B cell (primary cell): ENCODE results near the gene ASPRV1. TPM values are rescaled to one million over a fixed set of nuclear protein-coding genes. Genes with fewer than 3 reads are reported as not detected.

Source experiments
- ATAC-seq: fragments of 200-7000 bp; cut with Tn5 transposase; one replicate; pipeline ENCODE4 v1.10.0; 2021; ENCODE audit warnings: low read depth, mild to moderate bottlenecking, moderate number of reproducible peaks, moderate library complexity
- CTCF ChIA-PET: fragments of 350-600 bp; sonication (Branson Sonifier 250); formaldehyde crosslinking; loops from one replicate; lab custom pipeline; 2021; ENCODE audit warnings: antibody characterized with exemption, inconsistent platforms; lab: Charles Lee
- POLR2A ChIA-PET: fragments of 350-600 bp; sonication (Branson Sonifier 250); formaldehyde crosslinking; loops from one replicate; lab custom pipeline; 2021; ENCODE audit warnings: antibody characterized with exemption; lab: Charles Lee
- DNase-seq: peaks from one replicate; pipeline ENCODE4 v3.0.0; 2013
- H2AFZ ChIP-seq: 2 replicates; pipeline ENCODE4 v1.6.1; 2012; ENCODE audit warnings: mild to moderate bottlenecking, low read depth, low read length; ENCODE audit not compliant: insufficient read depth, poor library complexity, severe bottlenecking
- H3K27ac ChIP-seq, 2 donors: 1 replicate in 1 of 2; 2 replicates in 1 of 2; pipeline ENCODE4 v1.5.1; 2012 to 2013; ENCODE audit warnings: low read length in 2 of 2, mild to moderate bottlenecking in 2 of 2, moderate library complexity in 1 of 2
- H3K27me3 ChIP-seq, 4 experiments: fragments of 200-600 bp in 1 of 4; sonication (generic) in 1 of 4; replicated peaks in 1 of 4; 1 replicate in 2 of 4; 2 replicates in 2 of 4; pipeline versions ENCODE4 v1.6.1 to v1.7.0; 2013 to 2016; ENCODE audit warnings: low read length in 3 of 4, mild to moderate bottlenecking in 2 of 4, mixed read lengths in 1 of 4, moderate library complexity in 1 of 4; ENCODE audit not compliant: insufficient read depth in 4 of 4, control insufficient read depth in 3 of 4; ENCODE audit errors: control extremely low read depth in 1 of 4
- H3K36me3 ChIP-seq, 2 experiments: replicated peaks in 1 of 2; 1 replicate in 1 of 2; 2 replicates in 1 of 2; pipeline versions ENCODE4 v1.6.1 to v1.7.1; 2013; ENCODE audit warnings: low read length in 1 of 2; ENCODE audit not compliant: insufficient read depth in 2 of 2, control insufficient read depth in 1 of 2; ENCODE audit errors: control extremely low read depth in 1 of 2, extremely low read depth in 1 of 2
- H3K4me1 ChIP-seq, 2 donors: fragments of 200-600 bp in 1 of 2; sonication (generic) in 1 of 2; 1 replicate in 1 of 2; 2 replicates in 1 of 2; pipeline versions ENCODE4 v1.5.1 to v1.6.1; 2013 to 2017; ENCODE audit warnings: low read length in 2 of 2; ENCODE audit not compliant: control insufficient read depth in 2 of 2, insufficient read depth in 2 of 2
- H3K4me2 ChIP-seq: replicated peaks from 2 replicates; pipeline ENCODE3; 2012; ENCODE audit warnings: mild to moderate bottlenecking, low read depth, low read length; ENCODE audit not compliant: poor library complexity, severe bottlenecking
- H3K4me3 ChIP-seq, 5 experiments: fragments of 200-600 bp in 1 of 5; sonication (generic) in 1 of 5; 1 replicate in 3 of 5; 2 replicates in 2 of 5; pipeline versions ENCODE4 v1.5.1 to v1.7.0; 2011 to 2016; ENCODE audit warnings: low read length in 4 of 5, mild to moderate bottlenecking in 4 of 5, low read depth in 2 of 5, control low read depth in 1 of 5, moderate library complexity in 1 of 5; ENCODE audit not compliant: insufficient read depth in 1 of 5; ENCODE audit errors: control extremely low read depth in 1 of 5, extremely low read depth in 1 of 5
- H3K79me2 ChIP-seq: fragments of 200-600 bp; sonication (generic); one replicate; pipeline ENCODE4 v1.6.0; 2016; ENCODE audit warnings: low read length; ENCODE audit not compliant: control insufficient read depth, insufficient read depth
- H3K9ac ChIP-seq: fragments of 200-600 bp; sonication (generic); 2 replicates; pipeline ENCODE4 v1.6.1; 2017; ENCODE audit warnings: mild to moderate bottlenecking, low read length, moderate library complexity
- H3K9me3 ChIP-seq, 3 donors: one replicate each; pipeline versions ENCODE4 v1.6.1 to v1.7.1; 2013; ENCODE audit warnings: low read length in 2 of 3; ENCODE audit not compliant: control insufficient read depth in 2 of 3, insufficient read depth in 1 of 3; ENCODE audit errors: control extremely low read depth in 1 of 3
- H4K20me1 ChIP-seq: 2 replicates; pipeline ENCODE4 v1.6.0; 2012; ENCODE audit warnings: mild to moderate bottlenecking, low read length; ENCODE audit not compliant: insufficient read depth, control insufficient read depth, poor library complexity, severe bottlenecking
- H3K27ac Mint-ChIP-seq: one replicate; pipeline ENCODE4 v1.8.0; 2021; ENCODE audit warnings: mixed read lengths
- H3K27me3 Mint-ChIP-seq: one replicate; pipeline ENCODE4 v1.8.0; 2021; ENCODE audit warnings: mixed read lengths
- H3K4me1 Mint-ChIP-seq: one replicate; pipeline ENCODE4 v1.8.0; 2021; ENCODE audit warnings: mixed read lengths
- H3K4me3 Mint-ChIP-seq: one replicate; pipeline ENCODE4 v1.8.0; 2021; ENCODE audit warnings: mixed read lengths
- H3K9me3 Mint-ChIP-seq: one replicate; pipeline ENCODE4 v1.8.0; 2022; ENCODE audit warnings: mixed read lengths; ENCODE audit not compliant: insufficient read depth
- EZH2 ChIP-seq: IDR thresholded peaks from 2 replicates; pipeline ENCODE4 v1.6.1; 2012; ENCODE audit warnings: borderline replicate concordance, low read depth, mild to moderate bottlenecking, moderate library complexity, low read length; ENCODE audit not compliant: insufficient read depth, poor library complexity, severe bottlenecking
- WGBS: methylation state at CpG from one replicate; pipeline ENCODE4 v1.1.5; 2013; ENCODE audit warnings: missing lambda C conversion rate; ENCODE audit not compliant: insufficient coverage; 5-methylcytosine and 5-hydroxymethylcytosine counted together
- intact Hi-C: fragments of 100-400 bp; cut with micrococcal nuclease; formaldehyde crosslinking; loops from one replicate; pipeline ENCODE4 v1.10.0; 2022
- polyA plus RNA-seq: library from polyadenylated mRNA; depleted of rRNA; stranded (reverse); fragments of >200 nt; gene quantifications from 2 replicates; pipeline ENCODE4 v1.2.3, GENCODE V29; 2012
- total RNA-seq, 2 donors: library from RNA; stranded (reverse); fragments of 120-200 nt in 1 of 2; gene quantifications; 1 replicate in 1 of 2; 2 replicates in 1 of 2; pipeline versions ENCODE4 v1.2.3 to v1.2.4, GENCODE V29; 2013 to 2022
- TF ChIP-seq, protein P1 (sequence below): fragments of 200-600 bp; IDR thresholded peaks from one replicate; pipeline ENCODE4 v1.8.0; 2022; ENCODE audit warnings: antibody characterized with exemption, mild to moderate bottlenecking

The ASPRV1 gene
- total and polyA plus RNA-seq, 2 donors (not counting 1 experiment from before 2014, with no cell fraction given), result 1.1 TPM

DNA sequence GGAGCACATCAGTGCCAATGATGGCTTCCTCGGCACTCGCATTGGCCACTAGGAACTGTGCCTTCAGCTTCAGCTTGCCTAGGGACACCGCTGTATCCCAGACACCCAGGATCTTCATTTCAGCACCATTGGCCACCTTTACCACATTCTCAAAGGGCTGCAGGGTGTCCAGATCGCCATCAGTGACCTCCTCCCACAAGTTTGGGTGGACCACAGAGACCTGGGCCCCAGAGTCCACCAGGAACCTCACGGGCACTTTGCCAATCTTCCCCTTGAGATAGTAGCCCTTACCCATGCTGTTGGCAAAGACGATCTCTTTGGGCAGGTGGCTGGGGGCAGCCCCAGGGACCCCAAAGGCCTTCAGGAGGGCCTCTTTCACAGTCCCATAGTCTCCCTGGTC, 610 bp downstream of the ASPRV1 start:
- H3K4me3 Mint-ChIP-seq, result no peak overlapping the region
- DNase-seq, result no peak
- POLR2A ChIA-PET, result no interaction called here
- Histone ChIP-seq H3K9ac (no peak overlapping the region), H3K27me3 (no peaks in the 10 kb centered on the region), H4K20me1 (no peaks in the 10 kb centered on the region), H3K4me2 (no peak overlapping the region), H3K36me3 (no peaks in the 10 kb centered on the region), H3K4me3 (no peak overlapping the region), H2AFZ (no peak overlapping the region), H3K27ac (no peak overlapping the region), H3K9me3 (no peaks in the 10 kb centered on the region), H3K79me2 (no peaks in the 10 kb centered on the region), H3K4me1 (no peaks in the 10 kb centered on the region)
- CTCF ChIA-PET, result no interaction called here
- no peaks in the 10 kb centered on the region for H3K9me3 Mint-ChIP-seq
- H3K27ac Mint-ChIP-seq, result no peak overlapping the region
- peaks cover 11% of the 10 kb centered on the region for H3K27me3 Mint-ChIP-seq
- H3K4me1 Mint-ChIP-seq, result no peaks in the 10 kb centered on the region
- 91% methylated on average over 6 of the region's 6 CpGs for WGBS
- intact Hi-C loops, result no loop called here
- TF ChIP-seq, protein P1, sequence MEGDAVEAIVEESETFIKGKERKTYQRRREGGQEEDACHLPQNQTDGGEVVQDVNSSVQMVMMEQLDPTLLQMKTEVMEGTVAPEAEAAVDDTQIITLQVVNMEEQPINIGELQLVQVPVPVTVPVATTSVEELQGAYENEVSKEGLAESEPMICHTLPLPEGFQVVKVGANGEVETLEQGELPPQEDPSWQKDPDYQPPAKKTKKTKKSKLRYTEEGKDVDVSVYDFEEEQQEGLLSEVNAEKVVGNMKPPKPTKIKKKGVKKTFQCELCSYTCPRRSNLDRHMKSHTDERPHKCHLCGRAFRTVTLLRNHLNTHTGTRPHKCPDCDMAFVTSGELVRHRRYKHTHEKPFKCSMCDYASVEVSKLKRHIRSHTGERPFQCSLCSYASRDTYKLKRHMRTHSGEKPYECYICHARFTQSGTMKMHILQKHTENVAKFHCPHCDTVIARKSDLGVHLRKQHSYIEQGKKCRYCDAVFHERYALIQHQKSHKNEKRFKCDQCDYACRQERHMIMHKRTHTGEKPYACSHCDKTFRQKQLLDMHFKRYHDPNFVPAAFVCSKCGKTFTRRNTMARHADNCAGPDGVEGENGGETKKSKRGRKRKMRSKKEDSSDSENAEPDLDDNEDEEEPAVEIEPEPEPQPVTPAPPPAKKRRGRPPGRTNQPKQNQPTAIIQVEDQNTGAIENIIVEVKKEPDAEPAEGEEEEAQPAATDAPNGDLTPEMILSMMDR, result no peak
- no peak for TF ChIP-seq EZH2
- no peak for ATAC-seq

DNA sequence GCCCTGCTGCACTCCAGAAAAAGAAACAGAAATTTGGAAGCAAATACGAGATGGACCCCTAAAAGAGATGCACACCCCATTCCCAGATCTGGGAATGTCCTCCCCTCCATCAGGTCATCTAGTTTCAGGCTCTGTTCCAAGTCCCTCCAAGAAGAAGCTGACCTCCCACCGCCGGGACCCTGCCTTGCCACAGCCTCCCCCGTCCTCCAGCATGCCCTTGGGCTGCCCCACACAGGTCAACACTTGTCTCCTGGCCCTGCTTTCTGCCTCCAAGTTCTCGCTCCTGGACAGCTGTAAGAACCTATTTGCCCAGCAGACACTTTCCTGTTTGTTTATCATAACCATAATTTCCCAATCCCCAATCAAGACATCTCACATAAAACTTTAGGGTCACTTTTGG, 2.0 kb downstream of the ASPRV1 start:
- no peaks in the 10 kb centered on the region for H3K36me3 ChIP-seq
- POLR2A ChIA-PET, result no interaction called here
- CTCF ChIA-PET, result no interaction called here
- Mint-ChIP-seq H3K4me3 (no peak overlapping the region), H3K9me3 (no peaks in the 10 kb centered on the region), H3K27me3 (peaks cover 13% of the 10 kb centered on the region), H3K27ac (no peak overlapping the region), H3K4me1 (no peaks in the 10 kb centered on the region)
- no peak overlapping the region for H3K4me2 ChIP-seq
- H4K20me1 ChIP-seq, result no peaks in the 10 kb centered on the region
- intact Hi-C loops, result no loop called here
- H3K4me3 ChIP-seq, result no peak overlapping the region
- H3K27ac ChIP-seq, result no peak overlapping the region
- H3K27me3 ChIP-seq, result no peaks in the 10 kb centered on the region
- H3K9me3 ChIP-seq, result no peaks in the 10 kb centered on the region
- no peak for DNase-seq
- H3K4me1 ChIP-seq, result no peaks in the 10 kb centered on the region
- no peaks in the 10 kb centered on the region for H3K79me2 ChIP-seq
- H3K9ac ChIP-seq, result no peak overlapping the region
- TF ChIP-seq, protein P1, result no peak
- TF ChIP-seq EZH2, result no peak
- no peak overlapping the region for H2AFZ ChIP-seq
- ATAC-seq, result no peak
- 80% methylated on average over 5 of the region's 5 CpGs for WGBS
